Prostate gland (tissue), 2 donors: ENCODE data around the gene ESR2.

ENCODE experiments used
- CTCF ChIP-seq, 4 experiments: fragments of 200-600 bp in 2 of 4; fragments of 450-650 bp in 2 of 4; sonication (generic) in 2 of 4; IDR thresholded peaks; 1 replicate in 3 of 4; 2 replicates in 1 of 4; pipeline ENCODE4 v1.5.1; 2016 to 2019; ENCODE audit warnings: antibody characterized with exemption in 4 of 4, mild to moderate bottlenecking in 2 of 4, moderate library complexity in 2 of 4
- POLR2AphosphoS5 ChIP-seq: sonication (generic); formaldehyde crosslinking; IDR thresholded peaks from one replicate; pipeline ENCODE4 v1.6.1; 2017; ENCODE audit warnings: antibody characterized with exemption

- TF ChIP-seq CTCF (IDR thresholded peaks at IDR 0.05) = no peak
- no peak for TF ChIP-seq POLR2AphosphoS5
These were observed 32.3 kb upstream of the ESR2 start for GRCh38 chr14:64326502-64326901.
